HepG2 (cell line): Measurements from ENCODE around the gene TAS2R8. TPM values are rescaled to one million over a fixed set of nuclear protein-coding genes. Genes with fewer than 3 reads are reported as not detected.

Experiments
- ATAC-seq: fragments of 200-7000 bp; cut with Tn5 transposase; 3 replicates; pipeline ENCODE4 v1.9.1; 2020; ENCODE audit warnings: mild to moderate bottlenecking, moderate library complexity
- BruUV-seq: library from RNA; stranded (reverse); fragments of 400-500 nt; replicated peaks from 2 replicates; lab custom pipeline; 2021; lab: Mats Ljungman, UMichigan
- CTCF ChIA-PET: fragments of 300-600 bp; formaldehyde crosslinking; extraction: SDS; loops from one replicate; lab custom pipeline; 2021; ENCODE audit warnings: low total read pairs, inconsistent platforms, low intra/inter-chr PET ratio; lab: Yijun Ruan, JAX
- POLR2A ChIA-PET: fragments of 350-600 bp; sonication (Branson Sonifier 250); formaldehyde crosslinking; loops from one replicate; lab custom pipeline; 2020; ENCODE audit warnings: antibody characterized with exemption, inconsistent platforms; lab: Yijun Ruan, JAX
- DNase-seq: peaks from one replicate; pipeline ENCODE4 v3.0.0-alpha.2; 2015; ENCODE audit warnings: low spot score
- FAIRE-seq: peaks from 3 replicates; lab custom pipeline; 2011; peaks lifted over from hg19 to GRCh38; lab: Jason Lieb, UNC
- H2AFZ ChIP-seq: one replicate; pipeline ENCODE4 v1.6.1; 2011; ENCODE audit warnings: low read length, inconsistent platforms
- H3K27ac ChIP-seq: fragments of 300-600 bp; 3 replicates; pipeline ENCODE4 v1.8.0; 2011; ENCODE audit warnings: mixed run types, mild to moderate bottlenecking, mixed read lengths, low read length, inconsistent platforms; ENCODE audit not compliant: insufficient read depth; ENCODE audit errors: extremely low read length
- H3K27me3 ChIP-seq, 2 experiments: fragments of 200-600 bp in 1 of 2; 2 replicates in 1 of 2; 3 replicates in 1 of 2; pipeline versions ENCODE4 v1.6.0 to v1.8.0; 2011; ENCODE audit warnings: low read length in 2 of 2, mild to moderate bottlenecking in 2 of 2, moderate library complexity in 2 of 2, inconsistent platforms in 1 of 2; ENCODE audit not compliant: insufficient read depth in 2 of 2, control insufficient read depth in 1 of 2
- H3K36me3 ChIP-seq, 2 experiments: fragments of 200-600 bp in 1 of 2; replicated peaks in 1 of 2; 2 replicates in 1 of 2; 3 replicates in 1 of 2; pipeline versions ENCODE4 v1.5.1 to v1.8.0; 2011; ENCODE audit warnings: low read length in 2 of 2, inconsistent platforms in 1 of 2; ENCODE audit not compliant: insufficient read depth in 2 of 2, control insufficient read depth in 1 of 2
- H3K4me1 ChIP-seq: 2 replicates; pipeline ENCODE4 v1.5.1; 2012; ENCODE audit warnings: low read length, inconsistent platforms; ENCODE audit not compliant: insufficient read depth
- H3K4me2 ChIP-seq: 2 replicates; pipeline ENCODE4 v1.6.0; 2011; ENCODE audit warnings: low read depth, low read length, inconsistent platforms
- H3K4me3 ChIP-seq, 3 experiments: fragments of 200-600 bp in 1 of 3; sonication (generic), shearing (Covaris generic) in 1 of 3; replicated peaks in 1 of 3; 2 replicates each; pipeline ENCODE4 v1.5.1; 2011 to 2016; ENCODE audit warnings: low read length in 3 of 3, inconsistent platforms in 2 of 3, low read depth in 2 of 3, mild to moderate bottlenecking in 2 of 3, control low read depth in 1 of 3, mixed read lengths in 1 of 3; ENCODE audit not compliant: insufficient read depth in 1 of 3
- H3K79me2 ChIP-seq: one replicate; pipeline ENCODE4 v1.6.1; 2011; ENCODE audit warnings: low read length, inconsistent platforms; ENCODE audit not compliant: insufficient read depth
- H3K9ac ChIP-seq: 2 replicates; pipeline ENCODE4 v1.6.0; 2011; ENCODE audit warnings: mild to moderate bottlenecking, low read depth, low read length, inconsistent platforms; ENCODE audit not compliant: insufficient read depth
- H3K9me3 ChIP-seq: 2 replicates; pipeline ENCODE4 v1.5.1; 2012; ENCODE audit warnings: mild to moderate bottlenecking, low read length
- H4K20me1 ChIP-seq: 2 replicates; pipeline ENCODE4 v1.6.0; 2011; ENCODE audit warnings: inconsistent platforms, mild to moderate bottlenecking, low read length, moderate library complexity; ENCODE audit not compliant: insufficient read depth
- ADNP ChIP-seq: sonication (generic); formaldehyde crosslinking; IDR thresholded peaks from 2 replicates; pipeline ENCODE4 v1.4.0; 2020; ENCODE audit warnings: missing genetic modification reagents
- ARNT2 ChIP-seq: sonication (generic); formaldehyde crosslinking; IDR thresholded peaks from 2 replicates; pipeline ENCODE4 v1.8.0; 2022; ENCODE audit warnings: mild to moderate bottlenecking, low read depth, missing genetic modification reagents, moderate library complexity
- FOXO1 ChIP-seq: sonication (generic); formaldehyde crosslinking; IDR thresholded peaks from 2 replicates; pipeline ENCODE4 v1.4.0; 2020; ENCODE audit warnings: missing genetic modification reagents
- HDAC6 ChIP-seq: fragments of 200-600 bp; sonication (generic); IDR thresholded peaks from 2 replicates; pipeline ENCODE4 v1.7.0; 2017; ENCODE audit warnings: mild to moderate bottlenecking, antibody characterized with exemption, low read length, low read depth
- KAT2B ChIP-seq: fragments of 150-350 bp; IDR thresholded peaks from 2 replicates; pipeline ENCODE4 v1.6.1; 2014; ENCODE audit warnings: low read depth, low read length, borderline replicate concordance
- PHB2 ChIP-seq: fragments of 450-650 bp; IDR thresholded peaks from 2 replicates; pipeline ENCODE4 v1.6.1; 2018; ENCODE audit not compliant: partially characterized antibody
- RBM22 ChIP-seq: fragments of 200-400 bp; formaldehyde crosslinking; optimal IDR thresholded peaks from 2 replicates; pipeline ENCODE3; 2017; ENCODE audit warnings: mild to moderate bottlenecking, low read length, moderate library complexity
- ZNF33A ChIP-seq: sonication (generic); formaldehyde crosslinking; IDR thresholded peaks from 2 replicates; pipeline ENCODE4 v1.5.1; 2020; ENCODE audit warnings: missing genetic modification reagents, mild to moderate bottlenecking, moderate library complexity, borderline replicate concordance
- ZNF556 ChIP-seq: sonication (generic); formaldehyde crosslinking; IDR thresholded peaks from 2 replicates; pipeline ENCODE4 v1.4.0; 2020; ENCODE audit warnings: mild to moderate bottlenecking, missing genetic modification reagents, borderline replicate concordance
- ZNF557 ChIP-seq: sonication (generic); formaldehyde crosslinking; IDR thresholded peaks from 2 replicates; pipeline ENCODE4 v1.4.0; 2020; ENCODE audit warnings: missing genetic modification reagents
- WGBS: methylation state at CpG from one replicate; pipeline ENCODE4 v1.1.6; 2017; ENCODE audit warnings: low lambda C conversion rate; 5-methylcytosine and 5-hydroxymethylcytosine counted together
- in situ Hi-C: cut with HindIII; loops from 2 replicates; pipeline ENCODE4 v1.10.0; 2017; ENCODE audit warnings: low pct_unique_long_range_greater_than_20kb; ENCODE audit not compliant: extremely low pct_ligation_motif_present
- intact Hi-C: fragments of 100-400 bp; cut with micrococcal nuclease; formaldehyde crosslinking; loops from one replicate; pipeline ENCODE4 v1.10.0; 2022; ENCODE audit not compliant: unreplicated experiment
- polyA plus RNA-seq, 8 experiments: library from polyadenylated mRNA; depleted of rRNA in 3 of 8; stranded (reverse) in 7 of 8; unstranded in 1 of 8; fragments of >200 nt; fragmentation: Illumina TruSeq in 4 of 8; extraction: Trizol in 4 of 8; gene quantifications; 2 replicates each; pipeline versions ENCODE4 v1.2.1 to v1.2.3, GENCODE V29; 2011 to 2016; ENCODE audit warnings: low read depth in 4 of 8, missing spikeins in 1 of 8, mixed read lengths in 1 of 8; ENCODE audit not compliant: insufficient read depth in 1 of 8
- total RNA-seq, 5 experiments: library from RNA; depleted of rRNA; stranded (reverse); fragments of >200 nt; fragmentation: Illumina TruSeq; extraction: Trizol; gene quantifications; 2 replicates each; pipeline ENCODE4 v1.2.3, GENCODE V29; 2016; ENCODE audit warnings: low read depth in 1 of 5
- TF ChIP-seq, protein P1 (sequence below): sonication (generic); formaldehyde crosslinking; IDR thresholded peaks from 2 replicates; pipeline ENCODE4 v1.4.0; 2020; ENCODE audit warnings: missing genetic modification reagents, mild to moderate bottlenecking, borderline replicate concordance
- TF ChIP-seq, protein P2 (sequence below): sonication (generic); formaldehyde crosslinking; IDR thresholded peaks from 2 replicates; pipeline ENCODE4 v1.4.0; 2020; ENCODE audit warnings: missing genetic modification reagents, low read depth, mild to moderate bottlenecking, borderline replicate concordance

The TAS2R8 gene
- total and polyA plus RNA-seq, 2 of the 13 experiments (the other 11 are each of a cell fraction or from before 2014, with no cell fraction given): 0.09 TPM; not detected in 1

DNA sequence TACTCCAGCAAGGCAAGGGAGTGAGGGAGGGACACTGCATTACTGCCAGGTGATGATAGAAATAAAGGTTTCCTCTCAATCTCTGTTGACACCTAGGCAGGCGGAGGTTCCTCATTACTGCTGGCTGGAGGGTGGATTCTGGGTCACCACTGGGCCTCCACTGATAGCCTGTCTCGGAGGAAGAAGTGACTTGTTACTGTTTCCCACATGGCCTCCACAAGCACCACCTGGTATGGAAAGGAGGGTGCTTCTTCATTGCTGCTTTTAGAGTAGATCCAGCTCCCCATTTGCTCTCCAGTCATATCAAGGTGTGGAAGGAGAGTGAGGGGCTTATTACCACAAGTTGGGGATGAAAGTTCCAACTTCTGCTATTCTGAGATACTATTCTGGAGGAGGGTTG lies 35.8 kb upstream of the TAS2R8 start:
- ATAC-seq (no peak), DNase-seq (no peak), FAIRE-seq (no peak)
- in situ Hi-C loops (no loop called here), intact Hi-C loops (no loop called here)
- TF ChIP-seq KAT2B (no peak), RBM22 (peak; percentile 53)
- no peak overlapping the region for H2AFZ ChIP-seq
- BruUV-seq: no TSS peak
- H4K20me1 ChIP-seq: no peaks in the 10 kb centered on the region
- peaks cover 3 to 5% of the 10 kb centered on the region in 2 experiments; a peak in 2 of 5 replicates for H3K36me3 ChIP-seq
- H3K4me2 ChIP-seq: no peak overlapping the region
- no peak overlapping the region for H3K4me3 ChIP-seq
- H3K79me2 ChIP-seq: no peaks in the 10 kb centered on the region
- 100% methylated on average over 2 of the region's 2 CpGs for WGBS
- ChIA-PET POLR2A (no interaction called here), CTCF (no interaction called here)
- H3K27ac ChIP-seq: no peak overlapping the region
- H3K9me3 ChIP-seq: no peaks in the 10 kb centered on the region
- no peaks in the 10 kb centered on the region for H3K27me3 ChIP-seq
- no peak overlapping the region for H3K9ac ChIP-seq
- H3K4me1 ChIP-seq: no peaks in the 10 kb centered on the region

DNA sequence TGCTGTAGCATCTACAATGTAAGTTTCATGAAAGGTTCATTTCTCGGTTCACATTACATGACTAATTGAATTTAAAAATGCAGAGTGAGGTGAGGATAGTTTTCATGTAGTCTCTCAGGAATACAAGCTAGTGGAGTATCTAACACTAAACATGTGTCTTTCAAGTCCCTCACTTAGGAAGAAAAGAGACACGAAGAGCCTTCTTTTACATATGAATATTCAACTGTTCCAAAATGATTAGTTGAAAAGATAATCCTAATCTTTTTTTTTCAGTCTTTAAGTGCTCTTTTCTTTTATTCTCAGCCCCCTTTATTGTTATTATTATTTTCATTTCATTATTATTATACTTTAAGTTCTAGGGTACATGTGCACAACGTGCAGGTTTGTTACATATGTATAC lies 31.4 kb upstream of the TAS2R8 start:
- in situ Hi-C loops: no loop called here
- Histone ChIP-seq H3K27me3 (no peaks in the 10 kb centered on the region), H4K20me1 (no peaks in the 10 kb centered on the region), H3K4me2 (no peak overlapping the region), H3K9me3 (no peaks in the 10 kb centered on the region), H3K36me3 (no peaks in the 10 kb centered on the region), H3K4me3 (no peak overlapping the region), H3K4me1 (no peaks in the 10 kb centered on the region), H3K9ac (no peak overlapping the region), H3K79me2 (no peaks in the 10 kb centered on the region), H3K27ac (no peak overlapping the region), H2AFZ (no peak overlapping the region)
- ATAC-seq (no peak), FAIRE-seq (no peak), DNase-seq (no peak)
- TF ChIP-seq FOXO1 (CRISPR knock-in tag): no peak
- TF ChIP-seq ZNF556 (CRISPR knock-in tag): no peak
- TF ChIP-seq ZNF557 (CRISPR knock-in tag): no peak
- no peak for TF ChIP-seq HDAC6
- no peak for TF ChIP-seq ARNT2 (CRISPR knock-in tag)
- TF ChIP-seq, protein P1, sequence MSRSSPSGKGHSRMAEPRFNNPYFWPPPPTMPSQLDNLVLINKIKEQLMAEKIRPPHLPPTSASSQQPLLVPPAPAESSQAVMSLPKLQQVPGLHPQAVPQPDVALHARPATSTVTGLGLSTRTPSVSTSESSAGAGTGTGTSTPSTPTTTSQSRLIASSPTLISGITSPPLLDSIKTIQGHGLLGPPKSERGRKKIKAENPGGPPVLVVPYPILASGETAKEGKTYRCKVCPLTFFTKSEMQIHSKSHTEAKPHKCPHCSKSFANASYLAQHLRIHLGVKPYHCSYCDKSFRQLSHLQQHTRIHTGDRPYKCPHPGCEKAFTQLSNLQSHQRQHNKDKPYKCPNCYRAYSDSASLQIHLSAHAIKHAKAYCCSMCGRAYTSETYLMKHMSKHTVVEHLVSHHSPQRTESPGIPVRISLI: no peak
- TF ChIP-seq, protein P2, sequence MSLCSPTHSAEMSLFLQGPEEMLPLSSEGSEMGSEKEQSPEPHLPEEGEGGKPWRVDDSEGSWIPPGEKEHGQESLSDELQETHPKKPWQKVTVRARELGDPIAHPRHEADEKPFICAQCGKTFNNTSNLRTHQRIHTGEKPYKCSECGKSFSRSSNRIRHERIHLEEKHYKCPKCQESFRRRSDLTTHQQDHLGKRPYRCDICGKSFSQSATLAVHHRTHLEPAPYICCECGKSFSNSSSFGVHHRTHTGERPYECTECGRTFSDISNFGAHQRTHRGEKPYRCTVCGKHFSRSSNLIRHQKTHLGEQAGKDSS (CRISPR knock-in tag): no peak
- no peak for TF ChIP-seq ZNF33A (CRISPR knock-in tag)
- no peak for TF ChIP-seq PHB2
- TF ChIP-seq ADNP (CRISPR knock-in tag): no peak
- POLR2A ChIA-PET: no interaction called here
- WGBS: 86% methylated on average over 3 of the region's 3 CpGs
- BruUV-seq: no TSS peak
- CTCF ChIA-PET: no interaction called here
- intact Hi-C loops: no loop called here
